ENCODE data around the gene PDE5A. TPM values are rescaled to one million over a fixed set of nuclear protein-coding genes. Genes with fewer than 3 reads are reported as not detected.

Gene PDE5A
- polyA plus RNA-seq, 2 of the 4 experiments (the other 2 are of a cell fraction) = 0.27 to 1.0 TPM

- TF ChIP-seq ESRRA (IDR thresholded peaks at IDR 0.05; ENCODE audit: borderline replicate concordance, low read length) = no peak
- no peak for TF ChIP-seq E2F6 (IDR thresholded peaks at IDR 0.05; ENCODE audit: borderline replicate concordance, low read depth)
- TF ChIP-seq ZC3H11A (IDR thresholded peaks at IDR 0.05) = no peak
- TF ChIP-seq HOXB5 (CRISPR knock-in tag; IDR thresholded peaks at IDR 0.05) = no peak
These were observed 26.2 kb downstream of the PDE5A start (continued) for GRCh38 chr4:119602366-119602765.

GRCh38 chr4:119598521-119598920 lies 30.1 kb downstream of the PDE5A start:
- CTCF ChIA-PET = no interaction called here
- Histone ChIP-seq H3K27ac (no peak overlapping the region), H3K4me2 (no peak overlapping the region), H3K9me3 (no peaks in the 10 kb centered on the region), H3K4me1 (no peaks in the 10 kb centered on the region), H3K4me3 (no peak overlapping the region)
- ATAC-seq = no peak
- FAIRE-seq = no peak
- POLR2A ChIA-PET = no interaction called here
- no peak for DNase-seq (ENCODE audit: low read depth in 1 of 2, low spot score in 1 of 2)
- 24% methylated on average over 2 of the region's 2 CpGs for WGBS (ENCODE audit: missing lambda C conversion rate)
- TF ChIP-seq USF2 (IDR thresholded peaks at IDR 0.05) (no peak), CBX8 (IDR thresholded peaks at IDR 0.05) (no peak), BHLHE40 (IDR thresholded peaks at IDR 0.05; ENCODE audit: low read depth, low read length) (no peak), SREBF2 (IDR thresholded peaks at IDR 0.05) (no peak), ZNF302 (CRISPR knock-in tag; IDR thresholded peaks at IDR 0.05) (no peak), RAD21 (conservative IDR thresholded peaks at IDR 0.05 in 1 of 2, IDR thresholded peaks at IDR 0.05 in 1 of 2) (no peak)

- TF ChIP-seq HOXB13 (CRISPR knock-in tag; IDR thresholded peaks at IDR 0.05; ENCODE audit: low read depth) = no peak
- no peak for TF ChIP-seq MAX (IDR thresholded peaks at IDR 0.05)
- TF ChIP-seq CEBPB (IDR thresholded peaks at IDR 0.05) = no peak
- ATAC-seq (no peak), DNase-seq (ENCODE audit: low read depth in 1 of 2, low spot score in 1 of 2) (no peak), FAIRE-seq (no peak)
- H3K4me1 ChIP-seq = no peaks in the 10 kb centered on the region
- no peak overlapping the region for H3K4me3 ChIP-seq
- WGBS (ENCODE audit: missing lambda C conversion rate) = 42% methylated on average over 3 of the region's 3 CpGs
- POLR2A ChIA-PET = no interaction called here
- CTCF ChIA-PET = no interaction called here
- H3K9me3 ChIP-seq = no peaks in the 10 kb centered on the region
- H3K4me2 ChIP-seq = no peak overlapping the region
- H3K27ac ChIP-seq = no peak overlapping the region
These were observed 31.2 kb downstream of the PDE5A start for GRCh38 chr4:119597377-119597776.

GRCh38 chr4:119593698-119594097 lies 34.9 kb downstream of the PDE5A start:
- CTCF ChIA-PET = interaction anchor here (0.8 kb wide), 1 partner anchor 33 kb away, joined by 3 read pairs; no protein-coding TSS in a partner anchor
- Histone ChIP-seq H3K4me1 (no peaks in the 10 kb centered on the region), H3K9me3 (no peaks in the 10 kb centered on the region), H3K4me3 (no peak overlapping the region), H3K4me2 (no peak overlapping the region), H3K27ac (no peak overlapping the region)
- WGBS (ENCODE audit: missing lambda C conversion rate) = 45% methylated on average over 5 of the region's 5 CpGs
- no peak for TF ChIP-seq USF2 (IDR thresholded peaks at IDR 0.05)
- no peak for TF ChIP-seq HEYL (CRISPR knock-in tag; IDR thresholded peaks at IDR 0.05)
- TF ChIP-seq EHMT2 (IDR thresholded peaks at IDR 0.05; ENCODE audit: low read depth) = no peak
- no peak for TF ChIP-seq PHF8 (IDR thresholded peaks at IDR 0.05; ENCODE audit: borderline replicate concordance, low read depth)
- no peak for TF ChIP-seq HOXB5 (CRISPR knock-in tag; IDR thresholded peaks at IDR 0.05)
- TF ChIP-seq PBX3 (IDR thresholded peaks at IDR 0.05) = no peak
- DNase-seq (ENCODE audit: low read depth in 1 of 2, low spot score in 1 of 2) (no peak), FAIRE-seq (no peak), ATAC-seq (no peak)
- POLR2A ChIA-PET = no interaction called here

All from A549 (cell line).